OCI-LY3 (cell line): ENCODE data around the gene CST9L.
A peak's percentile ranks its signal among the peaks of the same experiment; 100 is the strongest.

Source experiments
- H2AFZ ChIP-seq: fragments of 200-600, 300-600 bp; shearing (Covaris generic); 2 replicates; pipeline ENCODE4 v1.6.0; 2014; ENCODE audit warnings: antibody characterized with exemption, low read depth, low read length
- H3K27ac ChIP-seq: fragments of 200-600, 300-600 bp; sonication (generic); 2 replicates; pipeline ENCODE4 v1.5.1; 2014; ENCODE audit warnings: mild to moderate bottlenecking, low read length, moderate library complexity, mixed read lengths
- H3K27me3 ChIP-seq: fragments of 200-600, 300-600 bp; sonication (generic); 2 replicates; pipeline ENCODE4 v1.6.1; 2014; ENCODE audit warnings: low read depth, low read length, mixed read lengths
- H3K36me3 ChIP-seq: fragments of 200-600, 300-600 bp; sonication (generic); replicated peaks from 2 replicates; pipeline ENCODE3; 2014; ENCODE audit warnings: low read depth, low read length, mixed read lengths
- H3K4me1 ChIP-seq: fragments of 300-600, 200-600 bp; sonication (generic); 2 replicates; pipeline ENCODE4 v1.6.1; 2014; ENCODE audit warnings: low read length, mixed read lengths
- H3K4me2 ChIP-seq: fragments of 200-600, 300-600 bp; sonication (generic); 2 replicates; pipeline ENCODE4 v1.6.1; 2014; ENCODE audit warnings: low read length, mixed read lengths
- H3K4me3 ChIP-seq: fragments of 300-600, 200-600 bp; sonication (generic); 2 replicates; pipeline ENCODE4 v1.5.1; 2014; ENCODE audit warnings: antibody characterized with exemption, mild to moderate bottlenecking, low read length, moderate library complexity
- H3K79me2 ChIP-seq: fragments of 300-600, 200-600 bp; shearing (Covaris generic); 2 replicates; pipeline ENCODE4 v1.6.1; 2014; ENCODE audit warnings: mild to moderate bottlenecking, low read length, mixed read lengths
- H3K9ac ChIP-seq: fragments of 300-600, 200-600 bp; shearing (Covaris generic); 2 replicates; pipeline ENCODE4 v1.6.0; 2014; ENCODE audit warnings: mild to moderate bottlenecking, low read length, moderate library complexity
- H3K9me3 ChIP-seq: fragments of 200-600, 300-600 bp; shearing (Covaris generic); 2 replicates; pipeline ENCODE4 v1.6.1; 2014; ENCODE audit warnings: low read length, mixed read lengths; ENCODE audit not compliant: insufficient read depth
- H4K20me1 ChIP-seq: fragments of 200-600, 300-600 bp; sonication (generic); 2 replicates; pipeline ENCODE4 v1.6.1; 2016; ENCODE audit warnings: low read length, mixed read lengths; ENCODE audit not compliant: insufficient read depth
- CTCF ChIP-seq: fragments of 200-600, 300-600 bp; sonication (generic); IDR thresholded peaks from 2 replicates; pipeline ENCODE4 v1.5.1; 2014; ENCODE audit warnings: antibody characterized with exemption, low read length, low read depth
- EZH2phosphoT487 ChIP-seq: fragments of 200-600 bp; shearing (Covaris generic); IDR thresholded peaks from 2 replicates; pipeline ENCODE4 v1.6.1; 2018; ENCODE audit warnings: antibody characterized with exemption, mixed run types, low read depth

CST9L gene

GRCh38 chr20:23519556-23519955, 48.7 kb downstream of the CST9L start:
- no peak overlapping the region for H3K9ac ChIP-seq
- H2AFZ ChIP-seq: no peak overlapping the region
- no peak for TF ChIP-seq EZH2phosphoT487
- no peak for TF ChIP-seq CTCF
- no peak overlapping the region for H3K4me3 ChIP-seq
- H3K79me2 ChIP-seq: no peaks in the 10 kb centered on the region
- no peak overlapping the region for H3K27ac ChIP-seq
- H3K9me3 ChIP-seq: no peaks in the 10 kb centered on the region
- H3K36me3 ChIP-seq: no peaks in the 10 kb centered on the region
- 0 out of 2 replicates have a peak, but pooled peaks cover 4% of the 10 kb centered on the region for H3K27me3 ChIP-seq
- no peaks in the 10 kb centered on the region for H3K4me1 ChIP-seq
- H4K20me1 ChIP-seq: no peaks in the 10 kb centered on the region
- H3K4me2 ChIP-seq: no peak overlapping the region

GRCh38 chr20:23517719-23518118, 50.6 kb downstream of the CST9L start:
- Histone ChIP-seq H3K9me3 (no peaks in the 10 kb centered on the region), H3K4me1 (peaks cover 5% of the 10 kb centered on the region; the same call in 1 of the 2 replicates), H2AFZ (0 out of 2 replicates have a peak overlapping the region, but pooled peaks have one; percentile 8), H3K4me2 (no peak overlapping the region), H3K36me3 (no peaks in the 10 kb centered on the region), H3K79me2 (no peaks in the 10 kb centered on the region), H4K20me1 (no peaks in the 10 kb centered on the region), H3K27me3 (no peaks in the 10 kb centered on the region), H3K27ac (no peak overlapping the region), H3K9ac (no peak overlapping the region), H3K4me3 (no peak overlapping the region)
- TF ChIP-seq EZH2phosphoT487: no peak
- TF ChIP-seq CTCF: no peak

- Histone ChIP-seq H3K27me3 (no peaks in the 10 kb centered on the region; the same call in 1 of the 2 replicates), H3K9ac (no peak overlapping the region)
- TF ChIP-seq EZH2phosphoT487 (no peak), CTCF (no peak)
Measured at GRCh38 chr20:23515250-23515939, 52.9 kb downstream of the CST9L start.

GRCh38 chr20:23514848-23515247, 53.4 kb downstream of the CST9L start:
- Histone ChIP-seq H3K27ac (no peak overlapping the region), H3K4me1 (peaks cover 5% of the 10 kb centered on the region; the same call in 1 of the 2 replicates), H3K27me3 (no peaks in the 10 kb centered on the region; the same call in 1 of the 2 replicates), H4K20me1 (no peaks in the 10 kb centered on the region), H3K9me3 (no peaks in the 10 kb centered on the region), H2AFZ (no peak overlapping the region), H3K36me3 (no peaks in the 10 kb centered on the region), H3K4me3 (no peak overlapping the region), H3K4me2 (no peak overlapping the region), H3K9ac (no peak overlapping the region), H3K79me2 (no peaks in the 10 kb centered on the region)
- TF ChIP-seq CTCF (no peak), EZH2phosphoT487 (no peak)

More at GRCh38 chr20:23515250-23515939, 52.9 kb downstream of the CST9L start:
- no peaks in the 10 kb centered on the region for H3K9me3 ChIP-seq
- H3K27ac ChIP-seq: no peak overlapping the region
- H2AFZ ChIP-seq: no peak overlapping the region
- H3K79me2 ChIP-seq: no peaks in the 10 kb centered on the region
- H3K4me1 ChIP-seq: peaks cover 5% of the 10 kb centered on the region; the same call in 1 of the 2 replicates
- H3K4me2 ChIP-seq: no peak overlapping the region
- no peaks in the 10 kb centered on the region for H4K20me1 ChIP-seq
- H3K36me3 ChIP-seq: no peaks in the 10 kb centered on the region
- H3K4me3 ChIP-seq: no peak overlapping the region
